ENCODE results near the gene SHKBP1. TPM values are rescaled to one million over a fixed set of nuclear protein-coding genes. Genes with fewer than 3 reads are reported as not detected.

SHKBP1 gene
- total and polyA plus RNA-seq, 9 of the 15 experiments (the other 6 are each of a cell fraction or from before 2014, with no cell fraction given), result 1.2 to 58.1 (median 22.3) TPM

DNA sequence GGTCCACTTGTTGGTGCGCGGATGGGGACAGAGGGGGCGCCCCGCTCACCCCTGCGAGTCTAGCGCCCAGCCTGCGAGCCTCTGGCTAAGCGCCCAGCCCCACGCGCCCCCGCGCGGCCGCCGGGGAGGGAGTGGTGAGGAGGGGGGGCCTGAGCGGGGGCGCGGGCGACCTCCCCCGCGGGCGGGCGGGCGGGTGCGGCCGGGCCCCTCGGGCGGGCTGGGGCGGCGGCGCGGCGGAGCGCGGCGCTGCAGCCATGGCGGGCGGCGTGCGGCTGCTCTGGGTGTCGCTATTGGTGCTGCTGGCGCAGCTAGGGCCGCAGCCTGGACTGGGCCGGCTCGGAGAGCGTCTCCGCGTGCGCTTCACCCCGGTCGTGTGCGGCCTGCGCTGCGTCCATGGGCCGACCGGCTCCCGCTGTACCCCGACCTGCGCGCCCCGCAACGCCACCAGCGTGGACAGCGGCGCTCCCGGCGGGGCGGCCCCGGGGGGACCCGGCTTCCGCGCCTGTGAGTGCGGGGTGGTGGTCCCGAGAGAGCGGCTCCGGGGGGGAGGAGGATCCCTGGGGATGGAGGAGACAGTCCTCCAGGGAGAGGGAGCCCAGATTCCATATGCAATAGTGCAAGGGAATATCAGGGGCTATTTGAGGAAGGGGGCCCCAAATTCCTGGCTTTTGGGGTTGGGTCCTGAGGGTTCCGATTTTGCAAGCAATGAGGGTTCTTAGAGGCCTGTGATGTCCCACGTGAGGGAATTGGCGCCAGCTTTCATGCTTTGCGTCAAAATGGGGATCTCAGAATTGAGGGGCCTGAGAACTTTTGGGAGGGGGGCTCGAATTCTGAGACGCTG lies 24.7 kb downstream of the SHKBP1 start, which contains the start of gene LTBP4 (continued):
- no peak for TF ChIP-seq HSF4 (CRISPR knock-in tag; IDR thresholded peaks at IDR 0.05; ENCODE audit: borderline replicate concordance)
- no peak for TF ChIP-seq RFX7 (CRISPR knock-in tag; IDR thresholded peaks at IDR 0.05)
- no peak for TF ChIP-seq NKRF (IDR thresholded peaks at IDR 0.05; ENCODE audit: borderline replicate concordance)
- TF ChIP-seq KAT2B (IDR thresholded peaks at IDR 0.05; ENCODE audit: low read depth, low read length), result no peak
- no peak for TF ChIP-seq ELF4 (CRISPR knock-in tag; IDR thresholded peaks at IDR 0.05)
- TF ChIP-seq GTF3C2 (IDR thresholded peaks at IDR 0.05; ENCODE audit: borderline replicate concordance, extremely low read depth, insufficient read length), result no peak
- TF ChIP-seq ZBTB17 (CRISPR knock-in tag; IDR thresholded peaks at IDR 0.05), result 0 out of 2 replicates have a peak, but pooled peaks have one; percentile 14
- TF ChIP-seq GATAD2A (IDR thresholded peaks at IDR 0.05), result no peak
- TF ChIP-seq, protein P1, sequence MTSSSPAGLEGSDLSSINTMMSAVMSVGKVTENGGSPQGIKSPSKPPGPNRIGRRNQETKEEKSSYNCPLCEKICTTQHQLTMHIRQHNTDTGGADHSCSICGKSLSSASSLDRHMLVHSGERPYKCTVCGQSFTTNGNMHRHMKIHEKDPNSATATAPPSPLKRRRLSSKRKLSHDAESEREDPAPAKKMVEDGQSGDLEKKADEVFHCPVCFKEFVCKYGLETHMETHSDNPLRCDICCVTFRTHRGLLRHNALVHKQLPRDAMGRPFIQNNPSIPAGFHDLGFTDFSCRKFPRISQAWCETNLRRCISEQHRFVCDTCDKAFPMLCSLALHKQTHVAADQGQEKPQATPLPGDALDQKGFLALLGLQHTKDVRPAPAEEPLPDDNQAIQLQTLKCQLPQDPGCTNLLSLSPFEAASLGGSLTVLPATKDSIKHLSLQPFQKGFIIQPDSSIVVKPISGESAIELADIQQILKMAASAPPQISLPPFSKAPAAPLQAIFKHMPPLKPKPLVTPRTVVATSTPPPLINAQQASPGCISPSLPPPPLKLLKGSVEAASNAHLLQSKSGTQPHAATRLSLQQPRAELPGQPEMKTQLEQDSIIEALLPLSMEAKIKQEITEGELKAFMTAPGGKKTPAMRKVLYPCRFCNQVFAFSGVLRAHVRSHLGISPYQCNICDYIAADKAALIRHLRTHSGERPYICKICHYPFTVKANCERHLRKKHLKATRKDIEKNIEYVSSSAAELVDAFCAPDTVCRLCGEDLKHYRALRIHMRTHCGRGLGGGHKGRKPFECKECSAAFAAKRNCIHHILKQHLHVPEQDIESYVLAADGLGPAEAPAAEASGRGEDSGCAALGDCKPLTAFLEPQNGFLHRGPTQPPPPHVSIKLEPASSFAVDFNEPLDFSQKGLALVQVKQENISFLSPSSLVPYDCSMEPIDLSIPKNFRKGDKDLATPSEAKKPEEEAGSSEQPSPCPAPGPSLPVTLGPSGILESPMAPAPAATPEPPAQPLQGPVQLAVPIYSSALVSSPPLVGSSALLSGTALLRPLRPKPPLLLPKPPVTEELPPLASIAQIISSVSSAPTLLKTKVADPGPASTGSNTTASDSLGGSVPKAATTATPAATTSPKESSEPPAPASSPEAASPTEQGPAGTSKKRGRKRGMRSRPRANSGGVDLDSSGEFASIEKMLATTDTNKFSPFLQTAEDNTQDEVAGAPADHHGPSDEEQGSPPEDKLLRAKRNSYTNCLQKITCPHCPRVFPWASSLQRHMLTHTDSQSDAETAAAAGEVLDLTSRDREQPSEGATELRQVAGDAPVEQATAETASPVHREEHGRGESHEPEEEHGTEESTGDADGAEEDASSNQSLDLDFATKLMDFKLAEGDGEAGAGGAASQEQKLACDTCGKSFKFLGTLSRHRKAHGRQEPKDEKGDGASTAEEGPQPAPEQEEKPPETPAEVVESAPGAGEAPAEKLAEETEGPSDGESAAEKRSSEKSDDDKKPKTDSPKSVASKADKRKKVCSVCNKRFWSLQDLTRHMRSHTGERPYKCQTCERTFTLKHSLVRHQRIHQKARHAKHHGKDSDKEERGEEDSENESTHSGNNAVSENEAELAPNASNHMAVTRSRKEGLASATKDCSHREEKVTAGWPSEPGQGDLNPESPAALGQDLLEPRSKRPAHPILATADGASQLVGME (CRISPR knock-in tag; IDR thresholded peaks at IDR 0.05), result peak; percentile 26; the same call in 1 of the 2 replicates
- TF ChIP-seq IRF1 (CRISPR knock-in tag; IDR thresholded peaks at IDR 0.05; ENCODE audit: borderline replicate concordance), result no peak
- TF ChIP-seq ETV1 (tag; conservative IDR thresholded peaks at IDR 0.05; ENCODE audit: low read depth), result no peak
- TF ChIP-seq ATF2 (CRISPR knock-in tag; IDR thresholded peaks at IDR 0.05), result no peak
- TF ChIP-seq IFI16 (CRISPR knock-in tag; IDR thresholded peaks at IDR 0.05), result no peak

Measured in K562 (cell line).